IPS DF 4.7 (cell line): ENCODE results near the gene DLG1.
"Not testable (repeated sequence)": the region's sequence is repeated elsewhere in the genome, so short reads cannot be mapped to it uniquely, and the experiment has no call there.

Experiments used
- DNase-seq: peaks from one replicate; pipeline ENCODE4 v3.0.0-alpha.2; 2013; ENCODE audit warnings: low spot score; ENCODE audit errors: extremely low read depth

DLG1 gene

GRCh38 chr3:197212290-197212689 lies 86.1 kb downstream of the DLG1 start:
- DNase-seq, result no peak

GRCh38 chr3:197211698-197212097 lies 86.7 kb downstream of the DLG1 start:
- DNase-seq, result not testable (repeated sequence)

GRCh38 chr3:197209366-197210260 lies 88.8 kb downstream of the DLG1 start:
- no peak for DNase-seq

- DNase-seq, result no peak
Measured at GRCh38 chr3:197206913-197207312, 91.5 kb downstream of the DLG1 start.

GRCh38 chr3:197205675-197206074 lies 92.7 kb downstream of the DLG1 start:
- no peak for DNase-seq

- DNase-seq, result no peak
Measured at GRCh38 chr3:197205265-197205664, 93.1 kb downstream of the DLG1 start.

GRCh38 chr3:197204736-197205135 lies 93.7 kb downstream of the DLG1 start:
- DNase-seq, result no peak

- DNase-seq, result no peak
Measured at GRCh38 chr3:197203714-197204146, 94.7 kb downstream of the DLG1 start.

GRCh38 chr3:197202694-197203093 lies 95.7 kb downstream of the DLG1 start:
- no peak for DNase-seq

- no peak for DNase-seq
Measured at GRCh38 chr3:197201791-197202452, 96.5 kb downstream of the DLG1 start.

GRCh38 chr3:197200856-197201255 lies 97.6 kb downstream of the DLG1 start:
- not testable (repeated sequence) for DNase-seq

- DNase-seq, result no peak
Measured at GRCh38 chr3:197197334-197197733, 101.1 kb downstream of the DLG1 start.

- DNase-seq, result no peak
Measured at GRCh38 chr3:197196192-197196591, 102.2 kb downstream of the DLG1 start.

GRCh38 chr3:197195326-197195725 lies 103.1 kb downstream of the DLG1 start:
- no peak for DNase-seq

- DNase-seq, result not testable (repeated sequence)
Measured at GRCh38 chr3:197193759-197194158, 104.7 kb downstream of the DLG1 start.

- DNase-seq, result no peak
Measured at GRCh38 chr3:197191897-197192296, 106.5 kb downstream of the DLG1 start.

- no peak for DNase-seq
Measured at GRCh38 chr3:197189623-197190022, 108.8 kb downstream of the DLG1 start.

GRCh38 chr3:197188963-197189362 lies 109.4 kb downstream of the DLG1 start:
- DNase-seq, result no peak

- DNase-seq, result no peak
Measured at GRCh38 chr3:197186887-197187588, 111.4 kb downstream of the DLG1 start.

- no peak for DNase-seq
Measured at GRCh38 chr3:197183582-197183981, 114.8 kb downstream of the DLG1 start.

GRCh38 chr3:197181741-197182140 lies 116.7 kb downstream of the DLG1 start:
- no peak for DNase-seq

GRCh38 chr3:197178998-197179397 lies 119.4 kb downstream of the DLG1 start:
- no peak for DNase-seq
